A549 (cell line): ENCODE results near the gene GINS2.

ENCODE experiments used
- NPAS2 ChIP-seq: fragments of 250-450 bp; sonication (Bioruptor Pico); IDR thresholded peaks from 2 replicates; pipeline ENCODE4 v1.8.0; 2022; ENCODE audit warnings: mild to moderate bottlenecking, moderate library complexity, borderline replicate concordance
- PHF8 ChIP-seq: fragments of 200-600 bp; sonication (generic); IDR thresholded peaks from 2 replicates; pipeline ENCODE4 v1.6.1; 2016; ENCODE audit warnings: low read depth, mild to moderate bottlenecking, antibody characterized with exemption, moderate library complexity, borderline replicate concordance
- TP53 ChIP-seq: fragments of 250-450 bp; sonication (Bioruptor Pico); IDR thresholded peaks from 2 replicates; pipeline ENCODE4 v1.5.0; 2021; ENCODE audit warnings: mild to moderate bottlenecking, moderate library complexity
- ZSCAN20 ChIP-seq: fragments of 250-450 bp; sonication (Bioruptor Pico); IDR thresholded peaks from 2 replicates; pipeline ENCODE4 v1.8.0; 2022; ENCODE audit warnings: mild to moderate bottlenecking, moderate library complexity
- TF ChIP-seq, protein P1 (sequence below): fragments of >200 bp; sonication (Bioruptor Twin); formaldehyde crosslinking; IDR thresholded peaks from 3 replicates; pipeline ENCODE4 v1.5.1; 2016

DNA sequence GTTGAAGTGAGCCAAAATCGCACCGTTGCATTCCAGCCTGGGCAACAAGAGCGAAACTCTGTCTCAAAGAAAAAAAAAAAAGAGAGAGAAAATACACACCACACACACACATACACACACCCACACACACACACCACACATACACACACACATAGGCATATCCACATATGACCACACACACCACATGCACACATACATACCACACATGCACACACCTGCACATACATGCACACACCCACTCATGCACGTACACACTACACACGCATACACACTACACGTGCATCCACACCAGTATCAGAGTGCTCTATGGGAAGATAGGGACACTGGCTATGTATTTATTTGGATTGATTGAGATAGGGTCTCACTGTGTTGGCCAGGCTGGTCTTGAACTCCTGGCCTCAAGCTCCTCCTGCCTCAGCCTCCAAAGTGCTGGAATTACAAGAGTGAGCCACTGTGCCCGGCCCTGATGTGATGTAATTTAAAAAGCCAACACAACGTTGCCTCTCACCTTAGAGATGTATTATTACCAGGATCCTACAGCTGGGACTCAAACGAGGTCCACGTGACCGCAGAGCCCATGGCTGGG is 17.8 kb upstream of the GINS2 start:
- TF ChIP-seq TP53 = no peak
- no peak for TF ChIP-seq PHF8
- TF ChIP-seq, protein P1, sequence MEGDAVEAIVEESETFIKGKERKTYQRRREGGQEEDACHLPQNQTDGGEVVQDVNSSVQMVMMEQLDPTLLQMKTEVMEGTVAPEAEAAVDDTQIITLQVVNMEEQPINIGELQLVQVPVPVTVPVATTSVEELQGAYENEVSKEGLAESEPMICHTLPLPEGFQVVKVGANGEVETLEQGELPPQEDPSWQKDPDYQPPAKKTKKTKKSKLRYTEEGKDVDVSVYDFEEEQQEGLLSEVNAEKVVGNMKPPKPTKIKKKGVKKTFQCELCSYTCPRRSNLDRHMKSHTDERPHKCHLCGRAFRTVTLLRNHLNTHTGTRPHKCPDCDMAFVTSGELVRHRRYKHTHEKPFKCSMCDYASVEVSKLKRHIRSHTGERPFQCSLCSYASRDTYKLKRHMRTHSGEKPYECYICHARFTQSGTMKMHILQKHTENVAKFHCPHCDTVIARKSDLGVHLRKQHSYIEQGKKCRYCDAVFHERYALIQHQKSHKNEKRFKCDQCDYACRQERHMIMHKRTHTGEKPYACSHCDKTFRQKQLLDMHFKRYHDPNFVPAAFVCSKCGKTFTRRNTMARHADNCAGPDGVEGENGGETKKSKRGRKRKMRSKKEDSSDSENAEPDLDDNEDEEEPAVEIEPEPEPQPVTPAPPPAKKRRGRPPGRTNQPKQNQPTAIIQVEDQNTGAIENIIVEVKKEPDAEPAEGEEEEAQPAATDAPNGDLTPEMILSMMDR = no peak
- no peak for TF ChIP-seq ZSCAN20
- TF ChIP-seq NPAS2 = no peak
